Gastrocnemius medialis (tissue), 4 donors: ENCODE results near the gene CT45A8. TPM values are rescaled to one million over a fixed set of nuclear protein-coding genes. Genes with fewer than 3 reads are reported as not detected.
"Not testable (repeated sequence)": the region's sequence is repeated elsewhere in the genome, so short reads cannot be mapped to it uniquely, and the experiment has no call there.

Source experiments
- ATAC-seq, 2 donors: fragments of 150-250 bp; one replicate each; pipeline ENCODE4 v1.9.1; 2016
- DNase-seq, 2 donors: peaks; one replicate each; pipeline ENCODE4 v3.0.0-alpha.2; 2019
- H3K27ac ChIP-seq, 4 donors: fragments of 200-600 bp; sonication (generic); 1 replicate in 1 of 4; 2 replicates in 3 of 4; pipeline ENCODE4 v1.5.1; 2016 to 2018; ENCODE audit warnings: mild to moderate bottlenecking in 2 of 4, moderate library complexity in 1 of 4
- H3K27me3 ChIP-seq, 3 donors: fragments of 200-600 bp; sonication (generic) in 2 of 3; 1 replicate in 1 of 3; 2 replicates in 2 of 3; pipeline versions ENCODE4 v1.5.1 to v1.6.0; 2016 to 2019; ENCODE audit warnings: mild to moderate bottlenecking in 1 of 3, moderate library complexity in 1 of 3
- H3K36me3 ChIP-seq, 2 donors: fragments of 200-600 bp; sonication (generic) in 1 of 2; one replicate each; pipeline ENCODE4 v1.5.1; 2017 to 2018
- H3K4me1 ChIP-seq, 2 donors: fragments of 200-600 bp; sonication (generic) in 1 of 2; one replicate each; pipeline ENCODE4 v1.5.1; 2016 to 2017; ENCODE audit warnings: mild to moderate bottlenecking in 2 of 2
- H3K4me3 ChIP-seq, 4 donors: fragments of 200-600 bp; sonication (generic) in 3 of 4; 1 replicate in 1 of 4; 2 replicates in 3 of 4; pipeline ENCODE4 v1.5.1; 2016 to 2019; ENCODE audit warnings: mild to moderate bottlenecking in 2 of 4
- H3K9me3 ChIP-seq, 3 donors: fragments of 200-600 bp; sonication (generic) in 2 of 3; 1 replicate in 1 of 3; 2 replicates in 2 of 3; pipeline ENCODE4 v1.5.1; 2016 to 2019
- in situ Hi-C, 4 donors: fragments of 200-750 bp; cut with MboI; loops; one replicate each; pipeline versions ENCODE4 v1.15.0 to v1.8.0; 2017; ENCODE audit warnings: low sequenced_read_pairs in 4 of 4
- intact Hi-C: fragments of 100-400 bp; cut with DNase I; formaldehyde crosslinking; loops from one replicate; pipeline ENCODE4 v1.15.1; 2023; ENCODE audit warnings: low total_unique reads
- total RNA-seq, 4 donors: library from RNA; depleted of rRNA; stranded (reverse); fragments of >200 nt; gene quantifications; one replicate each; pipeline versions ENCODE4 v1.1.0 to v1.2.3, GENCODE V29; 2016

The CT45A8 gene
- total RNA-seq, 4 donors from 2014 or later, result not detected

DNA sequence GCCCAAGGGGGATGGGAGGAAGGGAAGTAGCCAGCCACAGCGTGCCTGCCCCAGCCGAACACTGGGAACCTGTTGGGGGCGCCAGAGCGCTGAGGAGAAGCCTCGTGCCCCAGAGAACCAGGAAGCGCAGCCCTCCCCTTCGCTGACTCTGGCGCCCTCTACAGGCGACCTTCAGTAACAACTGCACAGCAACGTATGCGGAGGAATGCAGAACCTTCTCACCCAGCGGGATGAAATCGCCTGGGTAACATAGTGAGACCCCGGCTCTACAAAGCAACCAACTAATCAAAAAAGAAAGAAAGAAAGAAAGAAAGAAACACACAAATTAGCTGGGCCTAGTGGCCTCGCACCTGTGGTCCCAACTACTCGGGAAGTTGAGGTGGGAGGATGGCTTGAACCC lies 51.7 kb downstream of the CT45A8 start, which contains the start of gene CT45A6:
Gene CT45A6, minus strand, starts transcription at position 101 of the 400 bp plus-strand sequence. CDS start 3,794 bp downstream, outside the sequence.
- H3K27me3 ChIP-seq, H3K27ac ChIP-seq, in situ Hi-C loops, H3K4me3 ChIP-seq, ATAC-seq, DNase-seq, H3K9me3 ChIP-seq, intact Hi-C loops, H3K36me3 ChIP-seq, H3K4me1 ChIP-seq: not testable (repeated sequence)

Other genes with a start within 250 kb of the CT45A8 start
- gene CT45A1, start 140.9 kb downstream of the CT45A8 start, total RNA-seq, result not detected
- not detected for gene CT45A3, start 86.3 kb downstream of the CT45A8 start, total RNA-seq
- not detected for gene CT45A5, start 69.0 kb downstream of the CT45A8 start, total RNA-seq
- gene CT45A6, start 51.8 kb downstream of the CT45A8 start, total RNA-seq, result not detected
- not detected for gene CT45A2, start 34.5 kb downstream of the CT45A8 start, total RNA-seq
- gene CT45A7, start 17.3 kb downstream of the CT45A8 start, total RNA-seq, result not detected
- not detected for gene CT45A9, start 17.3 kb upstream of the CT45A8 start, total RNA-seq
- gene CT45A10, start 38.9 kb upstream of the CT45A8 start, total RNA-seq, result not detected
- not detected for gene SAGE1, start 39.2 kb upstream of the CT45A8 start, total RNA-seq
- 10 to 100 TPM; 20.6 to 29.2 (median 23.5) TPM for gene MMGT1, start 119.5 kb upstream of the CT45A8 start, total RNA-seq
- 10 to 100 TPM; 13.3 to 18.7 (median 15.2) TPM for gene SLC9A6, start 130.9 kb upstream of the CT45A8 start, total RNA-seq